ENCODE measurements around the gene FAM43A. TPM values are rescaled to one million over a fixed set of nuclear protein-coding genes. Genes with fewer than 3 reads are reported as not detected.

The FAM43A gene
- total RNA-seq, 1 donor from 2014 or later = 20.4 TPM

- H3K4me1 ChIP-seq = no peaks in the 10 kb centered on the region
- DNase-seq (ENCODE audit: extremely low spot score in 2 of 2) = no peak
- H3K27ac ChIP-seq = no peak overlapping the region
- no peaks in the 10 kb centered on the region for H3K27me3 ChIP-seq
- H3K36me3 ChIP-seq = peaks cover 0 to 47% of the 10 kb centered on the region in 2 donors
- no peaks in the 10 kb centered on the region for H3K9me3 ChIP-seq
- no peak overlapping the region for H3K4me3 ChIP-seq
- TF ChIP-seq POLR2AphosphoS5 (IDR thresholded peaks at IDR 0.05; ENCODE audit: insufficient read depth in 1 of 2, low read depth in 1 of 2) = no peak
- TF ChIP-seq POLR2A (IDR thresholded peaks at IDR 0.05) = no peak
- TF ChIP-seq, protein P1, sequence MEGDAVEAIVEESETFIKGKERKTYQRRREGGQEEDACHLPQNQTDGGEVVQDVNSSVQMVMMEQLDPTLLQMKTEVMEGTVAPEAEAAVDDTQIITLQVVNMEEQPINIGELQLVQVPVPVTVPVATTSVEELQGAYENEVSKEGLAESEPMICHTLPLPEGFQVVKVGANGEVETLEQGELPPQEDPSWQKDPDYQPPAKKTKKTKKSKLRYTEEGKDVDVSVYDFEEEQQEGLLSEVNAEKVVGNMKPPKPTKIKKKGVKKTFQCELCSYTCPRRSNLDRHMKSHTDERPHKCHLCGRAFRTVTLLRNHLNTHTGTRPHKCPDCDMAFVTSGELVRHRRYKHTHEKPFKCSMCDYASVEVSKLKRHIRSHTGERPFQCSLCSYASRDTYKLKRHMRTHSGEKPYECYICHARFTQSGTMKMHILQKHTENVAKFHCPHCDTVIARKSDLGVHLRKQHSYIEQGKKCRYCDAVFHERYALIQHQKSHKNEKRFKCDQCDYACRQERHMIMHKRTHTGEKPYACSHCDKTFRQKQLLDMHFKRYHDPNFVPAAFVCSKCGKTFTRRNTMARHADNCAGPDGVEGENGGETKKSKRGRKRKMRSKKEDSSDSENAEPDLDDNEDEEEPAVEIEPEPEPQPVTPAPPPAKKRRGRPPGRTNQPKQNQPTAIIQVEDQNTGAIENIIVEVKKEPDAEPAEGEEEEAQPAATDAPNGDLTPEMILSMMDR (IDR thresholded peaks at IDR 0.05) = no peak
- intact Hi-C loops (cut with DNase I) = no loop called here
Observed at GRCh38 chr3:194640829-194641228, 44.9 kb upstream of the FAM43A start.

DNA sequence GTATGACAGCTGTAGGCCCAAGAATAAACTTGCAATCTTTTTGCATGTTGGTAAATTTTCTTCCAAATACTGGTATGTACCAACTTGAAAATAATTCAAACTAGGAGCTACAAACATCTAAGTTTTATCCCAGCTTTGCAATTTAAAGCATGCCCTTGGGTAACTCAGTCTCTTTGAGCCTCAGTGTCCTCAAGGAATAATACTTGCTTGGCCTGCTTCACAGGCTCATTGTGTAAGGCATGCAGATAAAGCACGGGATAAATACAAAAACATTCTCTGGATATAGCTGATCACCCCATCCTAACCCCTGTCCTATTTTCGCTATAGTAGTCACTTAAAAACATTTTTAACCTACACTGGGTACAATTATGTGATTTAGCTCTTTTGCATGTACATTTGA is 42.9 kb upstream of the FAM43A start:
- Histone ChIP-seq H3K4me1 (no peaks in the 10 kb centered on the region), H3K4me3 (no peak overlapping the region), H3K27ac (no peak overlapping the region), H3K9me3 (no peaks in the 10 kb centered on the region), H3K27me3 (no peaks in the 10 kb centered on the region), H3K36me3 (peaks cover 0 to 63% of the 10 kb centered on the region in 2 donors)
- TF ChIP-seq, protein P1 (IDR thresholded peaks at IDR 0.05) = no peak
- TF ChIP-seq POLR2A (IDR thresholded peaks at IDR 0.05) (no peak), POLR2AphosphoS5 (IDR thresholded peaks at IDR 0.05; ENCODE audit: insufficient read depth in 1 of 2, low read depth in 1 of 2) (no peak)
- intact Hi-C loops (cut with DNase I) = no loop called here
- DNase-seq (ENCODE audit: extremely low spot score in 2 of 2) = no peak

- intact Hi-C loops (cut with DNase I) = no loop called here
- TF ChIP-seq POLR2A (IDR thresholded peaks at IDR 0.05) = no peak
- no peak for TF ChIP-seq POLR2AphosphoS5 (IDR thresholded peaks at IDR 0.05; ENCODE audit: insufficient read depth in 1 of 2, low read depth in 1 of 2)
- TF ChIP-seq, protein P1 (IDR thresholded peaks at IDR 0.05) = no peak
- peaks cover 0 to 89% of the 10 kb centered on the region in 2 donors for H3K36me3 ChIP-seq
- H3K27ac ChIP-seq = no peak overlapping the region
- H3K27me3 ChIP-seq = no peaks in the 10 kb centered on the region
- no peaks in the 10 kb centered on the region for H3K9me3 ChIP-seq
- no peak for DNase-seq (ENCODE audit: extremely low spot score in 2 of 2)
- H3K4me1 ChIP-seq = no peaks in the 10 kb centered on the region
- H3K4me3 ChIP-seq = no peak overlapping the region
Observed at GRCh38 chr3:194647747-194648146, 37.9 kb upstream of the FAM43A start.

GRCh38 chr3:194654443-194654842 is 31.2 kb upstream of the FAM43A start:
- H3K9me3 ChIP-seq = no peaks in the 10 kb centered on the region
- peaks cover 0 to 70% of the 10 kb centered on the region in 2 donors for H3K36me3 ChIP-seq
- TF ChIP-seq, protein P1 (IDR thresholded peaks at IDR 0.05) = no peak
- TF ChIP-seq POLR2A (IDR thresholded peaks at IDR 0.05) = no peak
- TF ChIP-seq POLR2AphosphoS5 (IDR thresholded peaks at IDR 0.05; ENCODE audit: insufficient read depth in 1 of 2, low read depth in 1 of 2) = no peak
- no peak overlapping the region for H3K27ac ChIP-seq
- intact Hi-C loops (cut with DNase I) = no loop called here
- H3K4me3 ChIP-seq = no peak overlapping the region
- H3K27me3 ChIP-seq = no peaks in the 10 kb centered on the region
- DNase-seq (ENCODE audit: extremely low spot score in 2 of 2) = no peak
- H3K4me1 ChIP-seq = no peaks in the 10 kb centered on the region

GRCh38 chr3:194657439-194657838 is 28.2 kb upstream of the FAM43A start:
- Histone ChIP-seq H3K36me3 (peaks cover 0 to 72% of the 10 kb centered on the region in 2 donors), H3K27ac (no peak overlapping the region), H3K4me3 (no peak overlapping the region), H3K4me1 (no peaks in the 10 kb centered on the region), H3K27me3 (no peaks in the 10 kb centered on the region), H3K9me3 (no peaks in the 10 kb centered on the region)
- TF ChIP-seq, protein P1 (IDR thresholded peaks at IDR 0.05) = no peak
- TF ChIP-seq POLR2A (IDR thresholded peaks at IDR 0.05) (no peak), POLR2AphosphoS5 (IDR thresholded peaks at IDR 0.05; ENCODE audit: insufficient read depth in 1 of 2, low read depth in 1 of 2) (no peak)
- intact Hi-C loops (cut with DNase I) = no loop called here
- no peak for DNase-seq (ENCODE audit: extremely low spot score in 2 of 2)
